GM12874 (cell line): ENCODE results near the gene EIF4G1.

Experiments used
- TF ChIP-seq, protein P1 (sequence below): IDR thresholded peaks from 2 replicates; pipeline ENCODE4 v1.5.1; 2011; ENCODE audit warnings: low read depth, mild to moderate bottlenecking, control low read depth, low read length, moderate library complexity; ENCODE audit not compliant: insufficient read depth

Gene EIF4G1

GRCh38 chr3:184355261-184356040 lies 41.0 kb downstream of the EIF4G1 start:
- TF ChIP-seq, protein P1, sequence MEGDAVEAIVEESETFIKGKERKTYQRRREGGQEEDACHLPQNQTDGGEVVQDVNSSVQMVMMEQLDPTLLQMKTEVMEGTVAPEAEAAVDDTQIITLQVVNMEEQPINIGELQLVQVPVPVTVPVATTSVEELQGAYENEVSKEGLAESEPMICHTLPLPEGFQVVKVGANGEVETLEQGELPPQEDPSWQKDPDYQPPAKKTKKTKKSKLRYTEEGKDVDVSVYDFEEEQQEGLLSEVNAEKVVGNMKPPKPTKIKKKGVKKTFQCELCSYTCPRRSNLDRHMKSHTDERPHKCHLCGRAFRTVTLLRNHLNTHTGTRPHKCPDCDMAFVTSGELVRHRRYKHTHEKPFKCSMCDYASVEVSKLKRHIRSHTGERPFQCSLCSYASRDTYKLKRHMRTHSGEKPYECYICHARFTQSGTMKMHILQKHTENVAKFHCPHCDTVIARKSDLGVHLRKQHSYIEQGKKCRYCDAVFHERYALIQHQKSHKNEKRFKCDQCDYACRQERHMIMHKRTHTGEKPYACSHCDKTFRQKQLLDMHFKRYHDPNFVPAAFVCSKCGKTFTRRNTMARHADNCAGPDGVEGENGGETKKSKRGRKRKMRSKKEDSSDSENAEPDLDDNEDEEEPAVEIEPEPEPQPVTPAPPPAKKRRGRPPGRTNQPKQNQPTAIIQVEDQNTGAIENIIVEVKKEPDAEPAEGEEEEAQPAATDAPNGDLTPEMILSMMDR, result no peak

GRCh38 chr3:184357248-184358123 lies 43.1 kb downstream of the EIF4G1 start:
- TF ChIP-seq, protein P1, result no peak

GRCh38 chr3:184358124-184358767 lies 43.8 kb downstream of the EIF4G1 start:
- TF ChIP-seq, protein P1, result no peak

DNA sequence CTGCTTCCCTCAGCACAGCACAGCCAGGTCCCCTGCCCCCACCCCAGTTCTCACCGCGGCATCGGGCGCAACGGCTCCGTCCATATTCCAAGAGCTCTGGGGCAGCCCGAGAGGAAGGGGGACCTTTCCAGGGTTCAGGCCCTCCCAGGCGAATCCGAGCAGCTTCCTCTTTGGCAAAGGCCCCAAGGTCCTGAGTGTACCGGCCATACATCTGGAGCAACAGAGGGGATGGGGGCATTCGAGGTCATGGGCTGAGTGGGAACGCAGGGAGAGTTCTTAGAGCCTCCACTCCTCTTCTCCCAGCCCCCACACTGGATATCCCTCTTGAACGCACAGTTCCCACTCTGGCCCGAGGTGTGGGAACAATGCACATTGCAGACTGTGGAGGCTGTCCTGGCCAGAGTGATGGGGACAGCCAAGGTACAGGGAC lies 44.5 kb downstream of the EIF4G1 start:
- TF ChIP-seq, protein P1, result no peak

DNA sequence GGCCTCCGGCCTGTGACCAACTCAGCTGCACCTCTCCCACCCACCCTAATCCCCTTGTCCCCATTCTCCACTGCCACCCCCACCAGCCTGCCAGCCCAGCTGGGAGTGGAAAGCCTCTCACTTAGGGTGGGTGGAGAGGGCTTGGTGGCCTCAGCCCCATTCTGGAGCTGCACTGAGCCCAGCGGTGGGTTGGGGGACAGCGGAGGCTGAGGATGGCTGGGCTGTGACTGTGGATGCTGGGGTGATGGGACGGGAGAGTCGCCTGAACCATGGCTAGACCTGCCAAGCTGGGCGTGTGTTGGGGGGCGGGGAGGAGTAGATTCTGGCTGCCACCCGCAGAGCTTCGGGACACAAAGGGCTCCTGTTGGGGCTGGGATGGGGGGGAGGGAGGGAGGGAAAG lies 45.2 kb downstream of the EIF4G1 start:
- TF ChIP-seq, protein P1, result no peak

DNA sequence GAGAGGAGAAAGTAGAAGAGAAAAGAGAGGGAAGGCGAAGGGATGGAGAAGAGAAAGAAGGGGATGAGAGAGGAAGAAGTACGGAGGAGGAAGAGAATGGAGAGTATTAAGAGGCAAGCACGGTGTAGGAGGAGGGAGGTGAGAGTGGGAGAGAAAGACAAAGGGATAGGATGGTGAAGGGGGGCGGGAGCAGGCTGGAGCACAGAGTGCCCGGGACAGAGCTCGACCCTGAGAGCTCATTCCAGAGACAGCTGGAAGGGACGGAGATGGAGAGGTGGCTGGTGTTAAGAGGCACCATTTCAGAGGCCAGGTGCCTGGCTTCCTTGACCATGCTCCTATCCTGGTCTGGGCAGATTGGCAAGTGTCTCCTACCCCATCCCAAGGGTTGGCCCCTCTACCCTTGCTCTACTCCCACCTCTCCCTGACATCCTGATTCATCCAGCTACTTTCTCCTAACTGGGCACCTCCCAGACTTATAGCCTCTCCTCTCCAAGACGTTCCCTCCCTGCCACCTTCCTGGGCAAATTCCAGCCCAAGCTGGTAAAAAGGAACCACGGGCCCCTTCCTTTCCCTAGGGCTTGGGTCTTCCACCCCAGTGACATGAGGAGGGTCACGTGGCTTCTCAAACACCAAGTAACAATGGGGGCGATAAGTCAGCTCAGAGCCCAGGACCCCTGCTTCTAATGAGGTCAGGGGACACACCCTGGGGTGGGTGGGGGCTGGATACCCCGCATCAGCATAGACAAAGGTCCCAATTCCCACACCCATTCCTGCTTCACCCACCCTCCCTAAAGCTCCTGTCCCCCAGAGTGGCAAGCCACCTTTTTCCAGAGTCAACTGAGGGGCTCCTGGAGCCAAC lies 45.9 kb downstream of the EIF4G1 start:
- TF ChIP-seq, protein P1, result no peak
